ENCODE data around the gene GALNT13. TPM values are rescaled to one million over a fixed set of nuclear protein-coding genes. Genes with fewer than 3 reads are reported as not detected.

Gene GALNT13
- total RNA-seq, 2 experiments from 2014 or later = not detected

- Histone ChIP-seq H3K27ac (ENCODE audit: low read depth, low read length, poor library complexity, severe bottlenecking) (no peak overlapping the region), H3K9me3 (ENCODE audit: low read length) (no peaks in the 10 kb centered on the region), H3K4me2 (ENCODE audit: low read length) (no peak overlapping the region), H3K4me1 (ENCODE audit: insufficient read depth, low read length, poor library complexity, severe bottlenecking) (no peaks in the 10 kb centered on the region), H3K36me3 (ENCODE audit: insufficient read depth, low read length) (no peaks in the 10 kb centered on the region), H4K20me1 (ENCODE audit: insufficient read depth, low read length) (no peaks in the 10 kb centered on the region), H3K4me3 (ENCODE audit: low read depth, low read length, poor library complexity, severe bottlenecking) (no peak overlapping the region), H3K79me2 (ENCODE audit: insufficient read depth, low read depth, low read length) (no peaks in the 10 kb centered on the region), H2AFZ (ENCODE audit: low read length) (no peak overlapping the region), H3K9me2 (ENCODE audit: insufficient read depth, low read length) (no peaks in the 10 kb centered on the region)
- CTCF ChIA-PET (ENCODE audit: unreplicated experiment) = no interaction called here
- no TSS peak for BruUV-seq (replicated peaks)
- intact Hi-C loops (cut with micrococcal nuclease; ENCODE audit: unreplicated experiment) = no loop called here
- DNase-seq (ENCODE audit: low spot score) = no peak
- TF ChIP-seq CTCF (conservative IDR thresholded peaks at IDR 0.05; ENCODE audit: low read length) (no peak), EZH2phosphoT487 (IDR thresholded peaks at IDR 0.05; ENCODE audit: borderline replicate concordance, low read depth, low read length) (no peak)
- POLR2A ChIA-PET = no interaction called here
These were observed 114.9 kb downstream of the GALNT13 start for GRCh38 chr2:153986488-153987229.

DNA sequence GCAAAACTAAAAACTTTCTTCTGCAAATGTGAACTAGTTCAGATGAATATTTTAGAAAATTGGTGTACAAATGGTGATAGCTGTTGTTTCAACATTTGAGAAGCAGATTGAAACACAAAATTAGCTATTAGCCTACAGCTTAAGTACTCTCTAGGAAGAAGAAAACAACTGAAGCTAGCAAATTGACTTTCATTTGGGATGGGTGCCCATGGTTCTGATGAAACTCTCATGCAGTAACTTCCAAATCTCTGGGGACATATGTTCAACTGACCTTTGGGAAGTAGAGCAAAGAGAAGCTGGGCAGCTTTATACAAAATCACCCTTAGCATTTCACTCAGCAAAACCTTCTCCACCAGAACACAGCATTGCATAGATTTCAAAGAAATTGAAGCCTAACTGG, 119.0 kb downstream of the GALNT13 start:
- TF ChIP-seq CTCF (conservative IDR thresholded peaks at IDR 0.05; ENCODE audit: low read length) = no peak
- no peak for TF ChIP-seq EZH2phosphoT487 (IDR thresholded peaks at IDR 0.05; ENCODE audit: borderline replicate concordance, low read depth, low read length)
- POLR2A ChIA-PET = no interaction called here
- H2AFZ ChIP-seq (ENCODE audit: low read length) = no peak overlapping the region
- no TSS peak for BruUV-seq (replicated peaks)
- H3K4me1 ChIP-seq (ENCODE audit: insufficient read depth, low read length, poor library complexity, severe bottlenecking) = no peaks in the 10 kb centered on the region
- H3K9me2 ChIP-seq (ENCODE audit: insufficient read depth, low read length) = no peaks in the 10 kb centered on the region
- H3K4me2 ChIP-seq (ENCODE audit: low read length) = no peak overlapping the region
- intact Hi-C loops (cut with micrococcal nuclease; ENCODE audit: unreplicated experiment) = no loop called here
- H3K27ac ChIP-seq (ENCODE audit: low read depth, low read length, poor library complexity, severe bottlenecking) = no peak overlapping the region
- H3K4me3 ChIP-seq (ENCODE audit: low read depth, low read length, poor library complexity, severe bottlenecking) = no peak overlapping the region
- no peak for DNase-seq (ENCODE audit: low spot score)
- H3K9me3 ChIP-seq (ENCODE audit: low read length) = no peaks in the 10 kb centered on the region
- H3K36me3 ChIP-seq (ENCODE audit: insufficient read depth, low read length) = no peaks in the 10 kb centered on the region
- H4K20me1 ChIP-seq (ENCODE audit: insufficient read depth, low read length) = no peaks in the 10 kb centered on the region
- CTCF ChIA-PET (ENCODE audit: unreplicated experiment) = no interaction called here
- no peaks in the 10 kb centered on the region for H3K79me2 ChIP-seq (ENCODE audit: insufficient read depth, low read depth, low read length)

DNA sequence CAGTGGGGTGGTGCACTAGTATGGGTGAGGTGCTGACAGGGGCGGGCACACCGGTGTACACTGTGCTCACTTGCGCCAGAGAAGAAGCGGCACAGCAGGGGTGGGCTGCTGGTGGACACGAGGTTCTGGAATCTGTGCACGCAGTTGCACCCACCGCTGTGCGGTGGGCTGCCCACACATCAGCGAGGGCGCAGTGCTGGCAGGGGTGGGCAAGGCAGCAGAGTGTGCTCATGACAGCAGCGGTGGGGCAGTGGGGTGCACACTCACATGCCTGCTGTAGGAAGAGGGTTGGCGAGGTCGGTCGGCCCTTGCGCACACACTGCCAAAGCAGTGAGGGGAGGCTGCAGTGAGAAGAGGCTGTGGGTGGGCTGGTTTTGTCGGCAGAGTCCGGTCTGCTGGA, 141.8 kb downstream of the GALNT13 start:
- DNase-seq (ENCODE audit: low spot score) = no peak
- no peak overlapping the region for H3K27ac ChIP-seq (ENCODE audit: low read depth, low read length, poor library complexity, severe bottlenecking)
- H3K9me2 ChIP-seq (ENCODE audit: insufficient read depth, low read length) = no peaks in the 10 kb centered on the region
- no peaks in the 10 kb centered on the region for H3K36me3 ChIP-seq (ENCODE audit: insufficient read depth, low read length)
- no peaks in the 10 kb centered on the region for H3K9me3 ChIP-seq (ENCODE audit: low read length)
- H2AFZ ChIP-seq (ENCODE audit: low read length) = no peak overlapping the region
- no peak overlapping the region for H3K4me3 ChIP-seq (ENCODE audit: low read depth, low read length, poor library complexity, severe bottlenecking)
- no peaks in the 10 kb centered on the region for H3K4me1 ChIP-seq (ENCODE audit: insufficient read depth, low read length, poor library complexity, severe bottlenecking)
- ChIA-PET CTCF (ENCODE audit: unreplicated experiment) (no interaction called here), POLR2A (no interaction called here)
- BruUV-seq (replicated peaks) = no TSS peak
- TF ChIP-seq CTCF (conservative IDR thresholded peaks at IDR 0.05; ENCODE audit: low read length) (no peak), EZH2phosphoT487 (IDR thresholded peaks at IDR 0.05; ENCODE audit: borderline replicate concordance, low read depth, low read length) (no peak)
- no peaks in the 10 kb centered on the region for H3K79me2 ChIP-seq (ENCODE audit: insufficient read depth, low read depth, low read length)
- no peak overlapping the region for H3K4me2 ChIP-seq (ENCODE audit: low read length)
- H4K20me1 ChIP-seq (ENCODE audit: insufficient read depth, low read length) = no peaks in the 10 kb centered on the region
- intact Hi-C loops (cut with micrococcal nuclease; ENCODE audit: unreplicated experiment) = no loop called here

All from OCI-LY7 (cell line).